H1 (cell line): ENCODE data around the gene TEKT3. TPM values are rescaled to one million over a fixed set of nuclear protein-coding genes. Genes with fewer than 3 reads are reported as not detected.

Experiments used
- CTCF ChIA-PET: fragments of 300-600 bp; sonication (Branson Sonifier 250); formaldehyde crosslinking; loops from one replicate; lab custom pipeline; 2021; ENCODE audit not compliant: partially characterized antibody; lab: Charles Lee
- POLR2A ChIA-PET: fragments of 300-600 bp; sonication (Branson Sonifier 250); formaldehyde crosslinking; loops from one replicate; lab custom pipeline; 2021; ENCODE audit warnings: inconsistent platforms; ENCODE audit not compliant: partially characterized antibody; lab: Charles Lee
- DNase-seq, 2 experiments: peaks; one replicate each; pipeline versions ENCODE4 v3.0.0 to v3.0.0-alpha.2; 2010 to 2022; ENCODE audit warnings: low spot score in 2 of 2, low read depth in 1 of 2, mixed read lengths in 1 of 2
- FAIRE-seq: peaks from 2 replicates; lab custom pipeline; 2011; peaks lifted over from hg19 to GRCh38; lab: Jason Lieb, UNC
- H2AFZ ChIP-seq: 2 replicates; pipeline ENCODE4 v1.8.1; 2012; ENCODE audit warnings: low read length, inconsistent platforms
- H2AK5ac ChIP-seq: 2 replicates; pipeline ENCODE4 v1.6.1; 2013; ENCODE audit warnings: low read depth, low read length
- H2BK120ac ChIP-seq: replicated peaks from 2 replicates; pipeline ENCODE3; 2013; ENCODE audit warnings: low read depth, low read length, inconsistent platforms
- H2BK12ac ChIP-seq: 2 replicates; pipeline ENCODE4 v1.6.1; 2013; ENCODE audit warnings: low read depth, low read length
- H2BK15ac ChIP-seq: 2 replicates; pipeline ENCODE4 v1.6.1; 2013; ENCODE audit warnings: low read length
- H2BK20ac ChIP-seq: 2 replicates; pipeline ENCODE4 v1.6.1; 2013; ENCODE audit warnings: low read length
- H2BK5ac ChIP-seq: 2 replicates; pipeline ENCODE4 v1.6.1; 2013; ENCODE audit warnings: low read depth, low read length
- H3K14ac ChIP-seq: 2 replicates; pipeline ENCODE4 v1.6.1; 2013; ENCODE audit warnings: inconsistent platforms; ENCODE audit not compliant: insufficient read length
- H3K18ac ChIP-seq: 2 replicates; pipeline ENCODE4 v1.6.1; 2013; ENCODE audit warnings: low read length; ENCODE audit errors: extremely low read depth
- H3K23ac ChIP-seq: 2 replicates; pipeline ENCODE4 v1.6.1; 2013; ENCODE audit warnings: inconsistent platforms; ENCODE audit not compliant: insufficient read length
- H3K23me2 ChIP-seq: 2 replicates; pipeline ENCODE4 v1.6.1; 2013; ENCODE audit warnings: low read depth, low read length
- H3K27ac ChIP-seq: 2 replicates; pipeline ENCODE4 v1.6.1; 2011; ENCODE audit warnings: low read depth, low read length, inconsistent platforms
- H3K27me3 ChIP-seq, 4 experiments: replicated peaks in 1 of 4; 1 replicate in 1 of 4; 2 replicates in 3 of 4; pipeline versions ENCODE4 v1.6.1 to v1.8.1; 2011 to 2013; ENCODE audit warnings: low read length in 3 of 4, mild to moderate bottlenecking in 3 of 4, inconsistent platforms in 2 of 4, mixed read lengths in 2 of 4, moderate library complexity in 1 of 4; ENCODE audit not compliant: control insufficient read depth in 3 of 4, insufficient read depth in 3 of 4; ENCODE audit errors: extremely low read depth in 1 of 4
- H3K36me3 ChIP-seq, 4 experiments: 2 replicates each; pipeline versions ENCODE4 v1.6.1 to v1.8.1; 2011 to 2013; ENCODE audit warnings: mild to moderate bottlenecking in 4 of 4, low read length in 3 of 4, moderate library complexity in 2 of 4, control low read depth in 1 of 4, inconsistent platforms in 1 of 4; ENCODE audit not compliant: insufficient read depth in 4 of 4, control insufficient read depth in 2 of 4
- H3K4ac ChIP-seq: replicated peaks from 2 replicates; pipeline ENCODE3; 2013; ENCODE audit warnings: low read length, low read depth, mixed read lengths, inconsistent platforms; ENCODE audit not compliant: insufficient read length
- H3K4me1 ChIP-seq, 4 experiments: replicated peaks in 1 of 4; 1 replicate in 1 of 4; 2 replicates in 3 of 4; pipeline versions ENCODE4 v1.6.1 to v1.8.1; 2011 to 2013; ENCODE audit warnings: low read length in 3 of 4, inconsistent platforms in 2 of 4, mixed read lengths in 1 of 4; ENCODE audit not compliant: insufficient read depth in 4 of 4, control insufficient read depth in 3 of 4
- H3K4me2 ChIP-seq, 2 experiments: 2 replicates each; pipeline versions ENCODE4 v1.6.1 to v1.8.1; 2011 to 2013; ENCODE audit warnings: low read depth in 2 of 2, low read length in 2 of 2, control low read depth in 1 of 2, inconsistent platforms in 1 of 2, mild to moderate bottlenecking in 1 of 2; ENCODE audit not compliant: insufficient read depth in 1 of 2
- H3K4me3 ChIP-seq, 4 experiments: fragments of 200-600, 300-600 bp in 1 of 4; sonication (generic), shearing (Covaris generic), sonication (Bioruptor Twin) in 1 of 4; 2 replicates each; pipeline versions ENCODE4 v1.5.1 to v1.8.1; 2011 to 2016; ENCODE audit warnings: low read length in 4 of 4, low read depth in 3 of 4, control low read depth in 2 of 4, inconsistent platforms in 2 of 4, mild to moderate bottlenecking in 2 of 4, mixed read lengths in 1 of 4, moderate library complexity in 1 of 4; ENCODE audit not compliant: insufficient read depth in 2 of 4; ENCODE audit errors: extremely low read depth in 1 of 4
- H3K56ac ChIP-seq: replicated peaks from 2 replicates; pipeline ENCODE3; 2013; ENCODE audit warnings: low read depth, mild to moderate bottlenecking, mixed read lengths, low read length, inconsistent platforms; ENCODE audit not compliant: insufficient read length
- H3K79me1 ChIP-seq: 2 replicates; pipeline ENCODE4 v1.6.1; 2013; ENCODE audit warnings: low read depth, low read length, control low read depth
- H3K79me2 ChIP-seq, 2 experiments: 2 replicates each; pipeline versions ENCODE4 v1.6.1 to v1.8.1; 2012 to 2013; ENCODE audit warnings: low read length in 2 of 2, mild to moderate bottlenecking in 2 of 2, inconsistent platforms in 1 of 2; ENCODE audit not compliant: insufficient read depth in 2 of 2, control insufficient read depth in 1 of 2
- H3K9ac ChIP-seq, 4 experiments: replicated peaks in 1 of 4; 1 replicate in 1 of 4; 2 replicates in 3 of 4; pipeline versions ENCODE4 v1.6.1 to v1.8.1; 2011 to 2013; ENCODE audit warnings: low read depth in 3 of 4, low read length in 3 of 4, control low read depth in 2 of 4, mild to moderate bottlenecking in 2 of 4, moderate library complexity in 2 of 4, inconsistent platforms in 1 of 4; ENCODE audit errors: extremely low read depth in 1 of 4
- H3K9me3 ChIP-seq, 2 experiments: 2 replicates each; pipeline versions ENCODE4 v1.6.1 to v1.8.1; 2012 to 2013; ENCODE audit warnings: mild to moderate bottlenecking in 2 of 2, moderate library complexity in 2 of 2, control low read depth in 1 of 2, inconsistent platforms in 1 of 2, low read depth in 1 of 2, low read length in 1 of 2, mixed read lengths in 1 of 2; ENCODE audit not compliant: insufficient read depth in 2 of 2
- H4K20me1 ChIP-seq, 2 experiments: replicated peaks in 1 of 2; 2 replicates each; pipeline versions ENCODE3 to v1.8.1; 2011 to 2013; ENCODE audit warnings: inconsistent platforms in 2 of 2, low read length in 2 of 2, mild to moderate bottlenecking in 1 of 2; ENCODE audit not compliant: insufficient read depth in 2 of 2, control insufficient read depth in 1 of 2
- H4K5ac ChIP-seq: 2 replicates; pipeline ENCODE4 v1.6.1; 2013; ENCODE audit warnings: low read length, low read depth, mixed read lengths, inconsistent platforms; ENCODE audit not compliant: insufficient read length
- H4K8ac ChIP-seq: 2 replicates; pipeline ENCODE4 v1.8.0; 2013; ENCODE audit warnings: mild to moderate bottlenecking, moderate library complexity, low read length, inconsistent platforms; ENCODE audit not compliant: insufficient read depth; ENCODE audit errors: extremely low read depth
- H4K91ac ChIP-seq: replicated peaks from 2 replicates; pipeline ENCODE3; 2013; ENCODE audit warnings: low read length, mixed read lengths, inconsistent platforms; ENCODE audit not compliant: insufficient read length
- ATF2 ChIP-seq: IDR thresholded peaks from 2 replicates; pipeline ENCODE4 v1.6.1; 2012; ENCODE audit warnings: low read length, inconsistent platforms
- CBX8 ChIP-seq: fragments of 300-800, 300-1000 bp; sonication (generic); IDR thresholded peaks from 2 replicates; pipeline ENCODE4 v1.7.1; 2016; ENCODE audit warnings: low read depth, low read length, borderline replicate concordance
- CEBPB ChIP-seq: IDR thresholded peaks from 2 replicates; pipeline ENCODE4 v1.6.1; 2012; ENCODE audit warnings: low read depth, low read length
- FOSL1 ChIP-seq: IDR thresholded peaks from 2 replicates; pipeline ENCODE4 v1.6.1; 2011; ENCODE audit warnings: mild to moderate bottlenecking, low read depth, low read length, moderate library complexity; ENCODE audit not compliant: insufficient read depth
- GTF2F1 ChIP-seq: IDR thresholded peaks from 2 replicates; pipeline ENCODE4 v1.6.1; 2012; ENCODE audit warnings: low read depth, low read length, improper control_type of control experiment, borderline replicate concordance
- KDM5A ChIP-seq: fragments of 200-600 bp; IDR thresholded peaks from 2 replicates; pipeline ENCODE4 v1.7.1; 2012; ENCODE audit warnings: mild to moderate bottlenecking, low read length, inconsistent platforms, mixed read lengths
- SIN3A ChIP-seq, 2 experiments: IDR thresholded peaks in 1 of 2; conservative IDR thresholded peaks in 1 of 2; 2 replicates each; pipeline ENCODE4 v1.6.1; 2011 to 2012; ENCODE audit warnings: low read length in 2 of 2, improper control_type of control experiment in 1 of 2, low read depth in 1 of 2, mild to moderate bottlenecking in 1 of 2
- WGBS, 2 experiments: shearing (Covaris generic) in 1 of 2; methylation state at CpG; one replicate each; pipeline versions ENCODE4 v1.1.6 to v1.1.7; 2013 to 2015; ENCODE audit warnings: low lambda C conversion rate in 2 of 2, mixed read lengths in 2 of 2, inconsistent platforms in 1 of 2, low coverage in 1 of 2, missing lambda C conversion rate in 1 of 2; ENCODE audit not compliant: insufficient replicate concordance in 2 of 2, insufficient coverage in 1 of 2, insufficient read length in 1 of 2; ENCODE audit errors: extremely low coverage in 1 of 2, missing lambda C conversion rate in 1 of 2; 5-methylcytosine and 5-hydroxymethylcytosine counted together
- polyA plus RNA-seq, 7 experiments: library from polyadenylated mRNA; depleted of rRNA in 3 of 7; stranded (reverse) in 5 of 7; unstranded in 2 of 7; fragments of >200 nt in 5 of 7; fragments of 200-250 nt in 2 of 7; gene quantifications; 1 replicate in 5 of 7; 2 replicates in 1 of 7; 4 replicates in 1 of 7; pipeline versions ENCODE4 v1.2.1 to v1.2.3, GENCODE V29; 2011 to 2013; ENCODE audit warnings: missing spikeins in 2 of 7, mixed read lengths in 2 of 7
- total RNA-seq: library from RNA; stranded (reverse); fragmentation: NEBNext Ultra II Directional; extraction: Animal tissue kit (Norgen Biotek cat#: 25700); gene quantifications from 2 replicates; pipeline ENCODE4 v1.2.1, GENCODE V29; 2021

The TEKT3 gene
- total and polyA plus RNA-seq, 2 of the 8 experiments (the other 6 are each of a cell fraction or from before 2014, with no cell fraction given): 2.2 to 2.9 TPM

GRCh38 chr17:15361151-15361550 lies 19.8 kb upstream of the TEKT3 start:
- Histone ChIP-seq H3K79me1 (no peaks in the 10 kb centered on the region), H3K23me2 (no peaks in the 10 kb centered on the region), H4K8ac (no peak overlapping the region), H3K4me1 (no peaks in the 10 kb centered on the region), H3K27me3 (no peaks in the 10 kb centered on the region), H4K20me1 (no peaks in the 10 kb centered on the region), H3K23ac (no peak overlapping the region), H3K4me3 (no peak overlapping the region), H2BK20ac (no peak overlapping the region), H2AFZ (no peak overlapping the region; the same call in 1 of the 2 replicates), H2BK5ac (no peak overlapping the region), H3K14ac (no peak overlapping the region), H3K4ac (no peak overlapping the region), H2BK120ac (no peak overlapping the region), H3K36me3 (no peaks in the 10 kb centered on the region), H3K56ac (no peak overlapping the region), H3K4me2 (no peak overlapping the region), H4K5ac (no peak overlapping the region), H2BK15ac (no peak overlapping the region), H3K9ac (no peak overlapping the region), H3K9me3 (no peaks in the 10 kb centered on the region), H3K79me2 (no peaks in the 10 kb centered on the region), H2AK5ac (no peak overlapping the region), H4K91ac (no peak overlapping the region), H3K18ac (no peak overlapping the region), H2BK12ac (no peak overlapping the region), H3K27ac (no peak overlapping the region)
- TF ChIP-seq FOSL1: no peak
- TF ChIP-seq GTF2F1: no peak
- TF ChIP-seq ATF2: no peak
- TF ChIP-seq SIN3A (conservative IDR thresholded peaks at IDR 0.05 in 1 of 2, IDR thresholded peaks at IDR 0.05 in 1 of 2; ENCODE audit: low read depth in 1 of 2, low read length in 2 of 2): no peak
- no peak for TF ChIP-seq CBX8
- TF ChIP-seq CEBPB: no peak
- no peak for TF ChIP-seq KDM5A
- DNase-seq: no peak
- POLR2A ChIA-PET: no interaction called here
- no peak for FAIRE-seq
- WGBS, 2 experiments: 85% methylated on average over 7 of the region's 7 CpGs; no CpG with 5 or more reads in 1 of the 2 experiments
- CTCF ChIA-PET: no interaction called here
